ENCODE results near the gene NMT2.

The NMT2 gene

GRCh38 chr10:15140698-15141097, 27.8 kb downstream of the NMT2 start:
- no peak for ATAC-seq

- ATAC-seq: no peak
These were observed 30.9 kb downstream of the NMT2 start for GRCh38 chr10:15137636-15138035.

- ATAC-seq: no peak
These were observed 31.5 kb downstream of the NMT2 start for GRCh38 chr10:15137036-15137359.

GRCh38 chr10:15136129-15137035, 32.1 kb downstream of the NMT2 start:
- ATAC-seq: no peak

- no peak for ATAC-seq
These were observed 37.2 kb downstream of the NMT2 start for GRCh38 chr10:15131330-15131729.

- ATAC-seq: no peak
These were observed 43.6 kb downstream of the NMT2 start for GRCh38 chr10:15124908-15125307.

- no peak for ATAC-seq
These were observed 44.3 kb downstream of the NMT2 start for GRCh38 chr10:15124190-15124589.

- peak; percentile 57 to 63 for ATAC-seq
These were observed 44.7 kb downstream of the NMT2 start for GRCh38 chr10:15123749-15124184.

- ATAC-seq: peak; percentile 80 to 82
These were observed 45.9 kb downstream of the NMT2 start for GRCh38 chr10:15122477-15123030.

- ATAC-seq: no peak
These were observed 46.8 kb downstream of the NMT2 start for GRCh38 chr10:15121707-15122106.

GRCh38 chr10:15120523-15120922, 48.0 kb downstream of the NMT2 start:
- no peak for ATAC-seq

- ATAC-seq: no peak
These were observed 49.9 kb downstream of the NMT2 start for GRCh38 chr10:15118615-15119014.

- no peak for ATAC-seq
These were observed 52.3 kb downstream of the NMT2 start for GRCh38 chr10:15116225-15116624.

- no peak for ATAC-seq
These were observed 54.7 kb downstream of the NMT2 start for GRCh38 chr10:15113766-15114165.

GRCh38 chr10:15112657-15113056, 55.8 kb downstream of the NMT2 start:
- no peak for ATAC-seq

- ATAC-seq: peak; percentile 87 to 90
These were observed 62.0 kb downstream of the NMT2 start for GRCh38 chr10:15106352-15107013.

GRCh38 chr10:15103513-15103912, 65.0 kb downstream of the NMT2 start:
- no peak for ATAC-seq

GRCh38 chr10:15099886-15100285, 68.6 kb downstream of the NMT2 start:
- ATAC-seq: no peak

- peak; percentile 94 to 95 for ATAC-seq
These were observed 71.3 kb downstream of the NMT2 start, which contains the start of gene RPP38 for GRCh38 chr10:15097011-15097812. TSS of gene RPP38 (plus strand) at chr10:15097355. CDS start at chr10:15103315, 5,960 bp downstream.

GRCh38 chr10:15096661-15097010, 71.9 kb downstream of the NMT2 start:
- ATAC-seq: peak; percentile 8 to 15

GRCh38 chr10:15092855-15093408, 75.6 kb downstream of the NMT2 start:
- no peak for ATAC-seq

GRCh38 chr10:15091418-15091817, 77.1 kb downstream of the NMT2 start:
- ATAC-seq: no peak
